Vagina (tissue), 2 donors: ENCODE measurements around the gene RNASE8.

ENCODE experiments used
- CTCF ChIP-seq, 3 experiments: fragments of 450-650 bp in 2 of 3; fragments of 200-600 bp in 1 of 3; sonication (generic) in 1 of 3; IDR thresholded peaks; one replicate each; pipeline ENCODE4 v1.5.1; 2017 to 2019; ENCODE audit warnings: antibody characterized with exemption in 3 of 3, mild to moderate bottlenecking in 2 of 3, moderate library complexity in 2 of 3
- POLR2A ChIP-seq, 2 donors: fragments of 450-650 bp; IDR thresholded peaks; one replicate each; pipeline ENCODE4 v1.6.1; 2017; ENCODE audit warnings: antibody characterized with exemption in 2 of 2, mild to moderate bottlenecking in 2 of 2, moderate library complexity in 2 of 2
- POLR2AphosphoS5 ChIP-seq, 2 donors: sonication (generic); formaldehyde crosslinking; IDR thresholded peaks; one replicate each; pipeline ENCODE4 v1.9.0; 2017; ENCODE audit warnings: antibody characterized with exemption in 2 of 2, mild to moderate bottlenecking in 2 of 2, low read depth in 1 of 2; ENCODE audit not compliant: insufficient read depth in 1 of 2

GRCh38 chr14:21020977-21021545, 36.6 kb upstream of the RNASE8 start:
- TF ChIP-seq POLR2A (IDR thresholded peaks at IDR 0.05) (no peak), POLR2AphosphoS5 (IDR thresholded peaks at IDR 0.05; ENCODE audit: insufficient read depth in 1 of 2, low read depth in 1 of 2) (no peak), CTCF (IDR thresholded peaks at IDR 0.05) (no peak)
